ENCODE data around the gene CEACAM1.
"Not testable (repeated sequence)": the region's sequence is repeated elsewhere in the genome, so short reads cannot be mapped to it uniquely, and the experiment has no call there.

The CEACAM1 gene

DNA sequence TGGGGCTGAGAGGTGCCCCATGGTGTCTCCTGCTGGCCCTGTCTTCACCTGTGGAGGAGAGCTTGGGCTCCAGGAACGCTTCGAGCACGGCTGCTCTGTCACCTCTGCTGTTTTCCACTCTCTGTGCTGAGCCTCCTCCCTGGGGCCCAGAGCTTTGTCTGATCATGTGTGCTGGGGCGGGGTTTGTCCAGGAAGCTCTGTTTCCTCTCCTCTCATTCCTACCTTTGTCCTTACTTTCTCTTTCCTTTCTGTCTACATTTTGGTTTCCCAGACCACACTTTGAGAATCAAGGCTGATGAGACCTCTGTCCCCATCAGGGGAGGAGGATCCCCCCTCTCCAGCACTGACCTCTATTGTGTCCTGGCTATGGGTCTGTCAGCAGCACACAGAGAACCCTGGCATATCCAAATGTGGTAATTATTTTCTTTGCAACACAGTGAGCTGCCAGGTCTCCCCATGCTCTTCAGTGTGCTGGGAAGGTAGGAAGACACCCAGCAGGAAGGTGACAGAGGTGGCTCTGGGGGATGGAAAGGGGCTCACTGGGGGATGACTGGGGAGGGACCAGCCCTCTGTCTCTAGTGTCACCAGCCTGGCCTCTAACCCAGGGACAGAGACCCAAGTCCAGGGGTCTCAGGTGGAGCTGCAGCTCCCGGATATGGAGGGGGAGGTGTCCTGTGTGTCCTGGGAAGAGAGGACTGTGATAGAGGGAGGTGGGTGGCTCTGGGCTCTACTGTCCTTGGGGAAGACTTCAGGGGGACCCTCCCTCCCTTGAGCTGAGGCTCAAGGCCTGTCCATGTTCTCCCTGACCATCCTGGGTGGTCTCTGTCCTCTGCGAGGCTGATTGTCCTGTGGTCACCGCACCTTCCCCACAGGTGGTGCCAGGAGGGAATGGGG, at the start of gene CEACAM1:
Gene CEACAM1, minus strand, starts transcription at position 128 of the 894 bp plus-strand sequence. Its CDS starts 107 bp downstream, at position 21.
- peak; percentile 49 for DNase-seq

DNA sequence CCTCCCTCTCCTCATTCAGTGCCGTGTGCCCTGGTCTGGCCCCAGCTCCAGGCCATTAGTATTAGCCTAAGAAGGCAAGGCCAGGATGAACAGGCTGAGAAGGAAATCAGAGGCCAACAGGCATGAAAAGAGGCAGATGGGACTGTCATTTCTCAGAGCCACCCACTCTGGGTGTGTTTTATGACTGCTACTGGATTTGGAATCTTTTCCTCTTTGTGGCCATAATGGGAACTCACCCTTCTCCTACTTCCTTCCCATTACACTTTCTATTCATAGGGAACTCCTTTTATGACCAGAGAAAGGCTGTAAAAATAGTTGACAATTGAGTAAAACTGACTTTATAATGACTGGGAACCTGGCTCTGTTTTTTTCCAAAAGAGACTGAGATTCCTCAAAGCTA, 48.7 kb upstream of the CEACAM1 start:
- DNase-seq = no peak

DNA sequence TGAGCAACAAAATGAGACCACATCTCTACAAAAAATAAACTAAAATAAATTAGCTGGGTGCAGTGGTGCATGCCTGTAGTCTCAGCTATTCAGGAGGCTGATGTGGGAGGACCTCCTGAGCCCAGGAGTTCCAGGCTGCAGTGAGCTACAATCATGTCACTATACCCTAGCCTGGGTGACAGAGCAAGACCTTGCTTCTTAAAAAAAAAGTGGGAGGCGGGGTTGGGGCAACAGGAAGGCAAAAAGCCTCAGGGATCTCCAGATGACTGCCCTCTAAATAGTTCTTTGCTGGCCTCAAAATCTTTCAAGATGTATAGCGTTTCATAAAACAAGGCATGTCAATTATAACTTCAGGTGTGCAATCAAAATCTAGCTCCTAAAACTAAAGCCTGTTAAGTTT, 48.0 kb upstream of the CEACAM1 start:
- DNase-seq = no peak

- no peak for DNase-seq
These were observed 45.4 kb upstream of the CEACAM1 start for GRCh38 chr19:42573642-42574041.

GRCh38 chr19:42571116-42571515, 42.8 kb upstream of the CEACAM1 start:
- DNase-seq = no peak

DNA sequence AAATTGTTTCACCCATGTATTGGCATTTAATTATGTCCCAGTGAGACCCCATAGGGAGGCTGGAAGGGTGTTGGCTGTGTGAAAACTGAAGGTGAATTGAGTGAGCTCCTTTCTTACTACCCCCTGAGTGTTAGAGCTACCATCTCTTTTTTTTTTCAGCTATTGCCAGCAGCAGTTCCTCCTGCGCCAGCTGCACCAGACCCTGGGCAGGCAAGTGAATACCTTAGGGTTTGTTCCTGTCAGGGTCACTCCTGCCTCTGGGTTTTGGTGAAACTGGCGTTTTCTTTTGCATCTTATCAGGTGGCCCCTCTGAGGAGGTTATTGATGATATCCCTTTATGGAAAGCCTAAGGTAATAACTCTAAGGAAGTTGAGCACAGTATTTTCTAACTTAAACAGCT, 40.9 kb upstream of the CEACAM1 start:
- no peak for DNase-seq

DNA sequence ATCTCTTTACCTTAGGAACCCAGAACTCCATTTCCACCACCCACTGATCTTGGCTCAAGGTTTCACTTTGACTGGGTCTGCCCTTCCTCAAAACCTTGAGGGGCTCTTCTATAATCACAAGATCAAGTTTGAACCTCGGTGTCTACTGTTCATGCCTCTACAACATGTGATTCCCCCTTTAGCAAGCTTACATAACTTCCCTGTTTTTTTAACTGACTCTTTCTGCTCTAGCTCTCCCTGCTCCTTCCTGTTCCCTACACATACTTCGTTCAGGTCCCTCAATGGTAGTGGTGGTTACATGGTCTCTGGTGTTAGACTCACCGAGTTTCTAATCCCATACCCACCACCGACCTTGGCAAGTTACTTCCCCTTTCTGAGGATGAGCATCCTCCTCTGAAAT, 39.7 kb upstream of the CEACAM1 start:
- DNase-seq = no peak

- DNase-seq = no peak
These were observed 39.3 kb upstream of the CEACAM1 start for GRCh38 chr19:42567567-42567966.

GRCh38 chr19:42563352-42564210, 35.3 kb upstream of the CEACAM1 start:
- DNase-seq = peak; percentile 67

DNA sequence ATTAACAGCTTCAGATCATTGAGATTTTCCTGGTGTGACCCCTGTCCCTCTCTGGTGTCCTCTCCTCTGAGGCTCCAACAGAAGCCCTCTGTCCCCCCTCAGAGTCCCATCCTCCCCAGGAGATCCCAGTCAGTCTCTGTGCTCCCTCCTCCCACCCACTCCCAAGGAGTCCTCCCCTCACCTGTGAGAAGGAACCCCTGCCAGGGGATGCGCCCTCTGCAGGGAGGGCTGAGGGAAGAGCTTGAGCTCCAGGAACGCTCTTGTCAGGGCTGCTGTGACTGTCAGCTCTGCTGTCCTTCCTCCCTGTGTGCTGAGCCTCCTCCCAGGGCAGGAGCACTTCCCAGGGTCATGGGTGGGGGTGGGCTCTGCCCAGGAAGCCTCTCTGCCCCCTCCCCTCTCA, 33.2 kb upstream of the CEACAM1 start:
- DNase-seq = no peak

GRCh38 chr19:42560731-42561130, 32.5 kb upstream of the CEACAM1 start:
- no peak for DNase-seq

DNA sequence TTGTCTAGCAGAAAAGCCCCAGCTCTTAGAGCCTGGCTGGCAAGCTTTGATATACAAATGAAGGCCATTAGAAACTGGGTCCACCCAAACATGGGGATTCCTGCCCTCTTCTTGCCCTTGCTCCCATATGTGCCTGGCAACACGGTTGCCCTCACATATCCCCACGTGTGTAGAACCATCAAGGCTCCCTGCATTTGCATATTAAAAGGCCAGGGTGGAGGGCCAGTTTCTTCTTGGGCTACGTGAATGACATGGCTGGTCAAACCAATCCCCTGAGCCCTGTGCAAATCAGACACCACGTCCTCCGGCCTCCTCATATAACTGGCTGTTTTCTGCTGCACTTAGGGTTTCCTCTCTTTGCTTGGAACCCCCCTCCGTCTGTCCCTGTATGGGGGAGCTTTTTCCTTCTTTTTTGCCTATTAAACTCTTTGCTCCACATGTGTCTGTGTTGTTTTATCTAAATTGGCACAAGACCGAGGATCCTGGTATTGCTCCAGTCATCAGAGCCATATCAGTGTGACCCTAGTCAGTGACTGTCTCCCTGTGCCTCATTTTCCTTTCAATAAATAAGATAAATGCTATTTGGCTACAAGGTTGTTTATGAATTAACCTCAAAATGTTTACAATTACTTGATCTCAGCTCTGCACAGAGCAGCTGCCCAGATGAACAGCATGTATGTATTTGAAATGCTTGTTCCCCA, 30.3 kb upstream of the CEACAM1 start:
- DNase-seq = no peak

- DNase-seq = not testable (repeated sequence)
These were observed 29.1 kb upstream of the CEACAM1 start for GRCh38 chr19:42557386-42557871.

DNA sequence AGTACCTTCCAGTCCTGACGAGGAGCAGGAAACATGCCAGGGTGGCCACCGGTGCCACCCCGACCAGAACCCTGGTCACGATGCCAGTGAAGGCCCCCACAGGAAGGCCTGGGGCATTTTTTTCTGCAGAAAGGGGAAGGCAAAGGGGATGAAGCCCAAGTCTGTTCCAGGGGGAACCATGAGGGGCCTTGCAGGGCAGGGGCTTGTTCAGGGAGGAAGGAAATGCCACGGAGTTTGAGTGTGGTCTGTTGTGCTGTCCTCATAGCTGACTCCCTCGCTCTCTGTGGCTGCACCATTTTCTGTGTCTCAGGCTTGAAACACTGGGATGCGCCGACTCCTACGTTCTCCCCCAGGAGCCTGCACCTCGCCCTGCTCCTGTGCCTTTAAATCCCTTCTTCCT, 27.5 kb upstream of the CEACAM1 start:
- no peak for DNase-seq

- no peak for DNase-seq
These were observed 27.0 kb upstream of the CEACAM1 start for GRCh38 chr19:42555317-42555716.

- no peak for DNase-seq
These were observed 25.8 kb upstream of the CEACAM1 start for GRCh38 chr19:42554046-42554575.

DNA sequence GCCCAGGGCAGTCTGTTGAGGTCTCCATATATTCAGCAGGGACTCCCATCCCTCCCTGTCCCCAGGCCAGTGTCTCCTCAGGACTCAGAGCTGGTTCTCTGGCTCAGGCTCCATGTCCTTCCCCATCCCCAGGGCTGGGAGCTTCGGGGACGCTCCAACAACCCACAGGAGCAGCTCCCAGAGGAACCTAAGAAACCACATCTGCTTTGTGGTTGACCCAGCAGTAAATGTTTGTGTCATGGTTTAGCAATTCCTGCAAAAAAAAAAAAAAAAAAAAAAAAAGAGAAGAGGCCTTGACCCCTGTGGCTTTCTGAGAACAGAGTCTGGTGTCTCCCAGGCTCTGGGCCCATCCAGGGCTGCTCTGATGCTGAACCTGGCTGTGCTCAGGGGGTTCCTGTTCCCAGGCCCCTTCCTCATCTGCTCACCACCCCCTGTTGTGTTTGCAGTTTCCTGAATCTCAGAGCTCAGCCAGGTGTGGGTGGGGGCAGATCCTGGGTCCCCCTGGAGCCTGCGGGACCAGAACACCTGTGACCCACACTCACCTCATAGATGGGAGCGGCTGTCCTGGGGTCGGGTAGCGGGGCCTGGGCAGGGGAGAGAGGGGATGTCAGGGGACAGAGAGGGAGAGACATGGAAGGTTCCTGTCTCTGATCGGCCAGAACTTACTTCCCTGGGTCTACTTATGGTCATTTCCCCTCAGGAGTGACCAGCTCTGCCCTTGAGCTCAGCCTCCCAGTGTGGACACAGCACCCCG, 25.2 kb upstream of the CEACAM1 start:
- no peak for DNase-seq

- no peak for DNase-seq
These were observed 24.1 kb upstream of the CEACAM1 start for GRCh38 chr19:42552086-42553065.

DNA sequence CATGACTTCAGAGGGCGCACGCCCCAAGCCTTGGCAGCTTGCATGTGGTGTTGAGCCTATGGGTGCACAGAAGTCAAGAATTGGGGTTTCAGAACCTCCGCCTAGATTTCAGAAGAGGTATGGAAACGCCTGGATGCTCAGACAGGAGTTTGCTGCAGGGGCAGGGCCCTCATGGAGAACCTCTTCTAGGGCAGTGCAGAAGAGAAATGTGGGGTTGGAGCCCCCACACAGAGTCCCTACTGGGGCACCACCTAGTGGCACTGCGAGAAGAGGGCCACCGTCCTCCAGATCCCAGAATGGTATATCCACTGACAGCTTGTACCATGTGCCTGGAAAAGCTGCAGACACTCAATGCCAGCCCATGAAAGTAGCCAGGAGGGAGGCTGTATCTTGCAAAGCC, 22.2 kb upstream of the CEACAM1 start:
- not testable (repeated sequence) for DNase-seq

GRCh38 chr19:42549067-42549466, 20.8 kb upstream of the CEACAM1 start:
- not testable (repeated sequence) for DNase-seq

GRCh38 chr19:42548552-42548951, 20.3 kb upstream of the CEACAM1 start:
- DNase-seq = no peak

All from NCI-H69 (cell line).